Osteocyte (in vitro differentiated cells): ENCODE data around the gene SRXN1. TPM values are rescaled to one million over a fixed set of nuclear protein-coding genes. Genes with fewer than 3 reads are reported as not detected.

ENCODE experiments used
- DNase-seq: peaks from one replicate; pipeline ENCODE4 v3.0.0; 2021; ENCODE audit warnings: mixed read lengths; ENCODE audit not compliant: unreplicated experiment; ENCODE audit errors: extremely low spot score
- H3K27ac Mint-ChIP-seq: one replicate; pipeline ENCODE4 v1.8.0; 2021; ENCODE audit warnings: mild to moderate bottlenecking, mixed read lengths; ENCODE audit not compliant: unreplicated experiment
- H3K27me3 Mint-ChIP-seq: one replicate; pipeline ENCODE4 v1.8.0; 2021; ENCODE audit warnings: mixed read lengths; ENCODE audit not compliant: unreplicated experiment
- H3K36me3 Mint-ChIP-seq: one replicate; pipeline ENCODE4 v1.8.0; 2021; ENCODE audit warnings: mixed read lengths; ENCODE audit not compliant: unreplicated experiment
- H3K4me1 Mint-ChIP-seq: one replicate; pipeline ENCODE4 v1.8.0; 2021; ENCODE audit warnings: mixed read lengths; ENCODE audit not compliant: unreplicated experiment
- H3K4me3 Mint-ChIP-seq: one replicate; pipeline ENCODE4 v1.8.0; 2021; ENCODE audit warnings: mild to moderate bottlenecking, moderate library complexity, mixed read lengths; ENCODE audit not compliant: unreplicated experiment
- H3K9me3 Mint-ChIP-seq: one replicate; pipeline ENCODE4 v1.8.0; 2021; ENCODE audit warnings: mixed read lengths; ENCODE audit not compliant: unreplicated experiment
- CTCF ChIP-seq: fragments of 200-600 bp; sonication (generic); IDR thresholded peaks from 2 replicates; pipeline ENCODE4 v1.5.0; 2021; ENCODE audit warnings: antibody characterized with exemption, mild to moderate bottlenecking, moderate library complexity
- total RNA-seq: library from RNA; stranded (reverse); gene quantifications from 2 replicates; pipeline ENCODE4 v1.2.1, GENCODE V29; 2021

Gene SRXN1
- total RNA-seq, 1 donor from 2014 or later, result 14.3 TPM

- Mint-ChIP-seq H3K4me1 (peaks cover 25% of the 10 kb centered on the region), H3K4me3 (no peak overlapping the region), H3K9me3 (no peaks in the 10 kb centered on the region), H3K27me3 (peaks cover 12% of the 10 kb centered on the region), H3K27ac (no peak overlapping the region), H3K36me3 (no peaks in the 10 kb centered on the region)
- no peak for TF ChIP-seq CTCF
- DNase-seq, result no peak
These were observed 5.2 kb upstream of the SRXN1 start for GRCh38 chr20:658202-658601.

GRCh38 chr20:655726-656624 is 3.0 kb upstream of the SRXN1 start:
- no peak for DNase-seq
- peaks cover 37% of the 10 kb centered on the region for H3K4me1 Mint-ChIP-seq

GRCh38 chr20:654417-654750 is 1.4 kb upstream of the SRXN1 start:
- Mint-ChIP-seq H3K9me3 (no peaks in the 10 kb centered on the region), H3K4me3 (peak overlapping the region; percentile 73), H3K4me1 (peaks cover 32% of the 10 kb centered on the region), H3K27ac (peak overlapping the region; percentile 25), H3K27me3 (peaks cover 12% of the 10 kb centered on the region), H3K36me3 (peaks cover 10% of the 10 kb centered on the region)
- no peak for TF ChIP-seq CTCF
- no peak for DNase-seq

More at GRCh38 chr20:655726-656624, 3.0 kb upstream of the SRXN1 start:
- Mint-ChIP-seq H3K9me3 (no peaks in the 10 kb centered on the region), H3K27me3 (peaks cover 12% of the 10 kb centered on the region), H3K36me3 (no peaks in the 10 kb centered on the region), H3K4me3 (no peak overlapping the region), H3K27ac (no peak overlapping the region)
- no peak for TF ChIP-seq CTCF

GRCh38 chr20:653590-654416 is 803 bp upstream of the SRXN1 start:
- no peak for DNase-seq
- Mint-ChIP-seq H3K4me3 (peak overlapping the region; percentile 73), H3K9me3 (no peaks in the 10 kb centered on the region), H3K27me3 (peaks cover 12% of the 10 kb centered on the region), H3K27ac (peak overlapping the region; percentile 77), H3K36me3 (peaks cover 14% of the 10 kb centered on the region), H3K4me1 (peaks cover 30% of the 10 kb centered on the region)
- TF ChIP-seq CTCF, result no peak

- no peak for DNase-seq
- peaks cover 2% of the 10 kb centered on the region for H3K27me3 Mint-ChIP-seq
- no peak for TF ChIP-seq CTCF
- H3K36me3 Mint-ChIP-seq, result peaks cover 23% of the 10 kb centered on the region
- peak overlapping the region; percentile 72 for H3K27ac Mint-ChIP-seq
- no peaks in the 10 kb centered on the region for H3K9me3 Mint-ChIP-seq
- H3K4me3 Mint-ChIP-seq, result peak overlapping the region; percentile 75
- peaks cover 20% of the 10 kb centered on the region for H3K4me1 Mint-ChIP-seq
These were observed 338 bp downstream of the SRXN1 start for GRCh38 chr20:652615-653109.
